ENCODE results near the gene GHRL. TPM values are rescaled to one million over a fixed set of nuclear protein-coding genes. Genes with fewer than 3 reads are reported as not detected.
A peak's percentile ranks its signal among the peaks of the same experiment; 100 is the strongest.

The GHRL gene
- total and polyA plus RNA-seq, 12 donors: 0.12 to 1.0 (median 0.81) TPM; not detected in 3

DNA sequence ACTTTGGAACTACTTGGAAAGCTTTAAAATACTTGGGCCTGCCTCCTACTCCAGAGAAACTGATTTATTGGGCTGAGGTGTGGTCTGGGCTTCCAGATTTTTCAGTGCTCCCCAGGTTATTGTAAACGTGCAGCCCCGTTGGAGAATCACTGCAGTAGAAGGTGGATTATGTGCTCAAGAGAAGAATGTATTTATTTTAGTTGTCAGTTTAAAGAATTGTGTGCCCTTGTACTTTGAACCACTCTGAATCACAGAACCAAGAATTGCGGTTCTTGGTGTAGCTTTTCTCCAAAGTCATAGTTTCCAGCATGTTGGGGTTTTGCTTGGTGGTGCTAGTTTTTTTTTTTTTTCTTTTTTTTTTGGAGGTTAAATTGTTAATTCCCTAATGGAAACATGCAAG is 42.9 kb downstream of the GHRL start:
- DNase-seq: no peak
- Histone ChIP-seq H3K4me1 (peaks cover 9 to 43% (median 38%) of the 10 kb centered on the region in 9 donors), H3K27me3 (no peaks in the 10 kb centered on the region), H3K4me3 (peak overlapping the region in 9 of 10 donors; percentile 64 to 92 (median 73)), H3K9me3 (peaks cover 0 to 19% (median 7%) of the 10 kb centered on the region in 11 donors), H3K27ac (peak overlapping the region in 5 of 10 donors; percentile 81 to 94 (median 92)), H3K36me3 (peaks cover 0 to 41% (median 4%) of the 10 kb centered on the region in 9 donors)
- ATAC-seq: no peak
- 36 to 39% methylated on average over 3 of the region's 3 CpGs for WGBS, 2 donors
- intact Hi-C loops (cut with DNase I): no loop called here
- TF ChIP-seq, protein P1, sequence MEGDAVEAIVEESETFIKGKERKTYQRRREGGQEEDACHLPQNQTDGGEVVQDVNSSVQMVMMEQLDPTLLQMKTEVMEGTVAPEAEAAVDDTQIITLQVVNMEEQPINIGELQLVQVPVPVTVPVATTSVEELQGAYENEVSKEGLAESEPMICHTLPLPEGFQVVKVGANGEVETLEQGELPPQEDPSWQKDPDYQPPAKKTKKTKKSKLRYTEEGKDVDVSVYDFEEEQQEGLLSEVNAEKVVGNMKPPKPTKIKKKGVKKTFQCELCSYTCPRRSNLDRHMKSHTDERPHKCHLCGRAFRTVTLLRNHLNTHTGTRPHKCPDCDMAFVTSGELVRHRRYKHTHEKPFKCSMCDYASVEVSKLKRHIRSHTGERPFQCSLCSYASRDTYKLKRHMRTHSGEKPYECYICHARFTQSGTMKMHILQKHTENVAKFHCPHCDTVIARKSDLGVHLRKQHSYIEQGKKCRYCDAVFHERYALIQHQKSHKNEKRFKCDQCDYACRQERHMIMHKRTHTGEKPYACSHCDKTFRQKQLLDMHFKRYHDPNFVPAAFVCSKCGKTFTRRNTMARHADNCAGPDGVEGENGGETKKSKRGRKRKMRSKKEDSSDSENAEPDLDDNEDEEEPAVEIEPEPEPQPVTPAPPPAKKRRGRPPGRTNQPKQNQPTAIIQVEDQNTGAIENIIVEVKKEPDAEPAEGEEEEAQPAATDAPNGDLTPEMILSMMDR (IDR thresholded peaks at IDR 0.05): no peak

DNA sequence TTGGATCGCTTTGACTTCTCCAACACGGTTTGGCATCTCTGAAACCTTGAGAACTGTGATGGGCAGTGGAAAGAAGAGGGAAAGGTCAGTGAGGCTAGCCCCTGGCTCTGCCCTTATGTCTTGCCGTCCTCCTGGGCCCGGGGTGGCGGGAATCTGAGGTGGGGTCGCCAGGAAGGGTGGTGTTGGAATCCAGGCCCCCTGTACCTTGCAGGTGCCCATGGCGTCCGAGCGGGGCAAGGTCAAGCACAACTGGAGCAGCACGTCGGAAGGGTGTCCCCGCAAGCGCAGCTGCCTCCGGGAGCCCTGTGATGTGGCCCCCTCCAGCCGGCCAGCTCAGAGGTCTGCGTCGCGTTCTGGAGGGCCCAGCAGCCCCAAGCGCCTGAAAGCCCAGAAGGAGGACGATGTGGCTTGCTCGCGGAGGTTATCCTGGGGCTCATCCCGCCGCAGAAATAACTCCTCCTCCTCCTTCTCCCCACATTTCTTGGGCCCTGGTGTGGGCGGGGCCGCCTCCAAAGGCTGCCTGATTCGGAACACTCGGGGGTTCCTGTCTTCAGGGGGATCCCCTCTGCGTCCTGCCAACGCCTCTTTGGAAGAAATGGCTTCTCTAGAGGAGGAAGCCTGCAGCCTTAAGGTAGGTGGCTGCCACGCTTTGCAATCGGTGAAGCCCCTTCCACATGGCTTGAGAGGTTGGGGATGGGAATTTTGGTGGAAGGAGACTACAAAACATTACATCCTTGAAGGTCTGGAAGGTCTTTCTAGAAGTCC is 43.6 kb downstream of the GHRL start:
- Histone ChIP-seq H3K4me3 (peak overlapping the region; percentile 64 to 92 (median 72)), H3K9me3 (peaks cover 0 to 26% (median 10%) of the 10 kb centered on the region in 11 donors), H3K27me3 (no peaks in the 10 kb centered on the region), H3K27ac (peak overlapping the region in 9 of 10 donors; percentile 71 to 97 (median 92)), H3K4me1 (peaks cover 9 to 42% (median 36%) of the 10 kb centered on the region in 9 donors), H3K36me3 (peaks cover 0 to 45% (median 4%) of the 10 kb centered on the region in 9 donors)
- intact Hi-C loops (cut with DNase I): no loop called here
- peak in 1 of 2 donors; percentile 29 for DNase-seq
- peak in 6 of 8 donors; percentile 10 to 32 (median 14) for ATAC-seq
- TF ChIP-seq, protein P1 (IDR thresholded peaks at IDR 0.05): no peak
- WGBS, 2 donors: 2% methylated on average over 32 of the region's 32 CpGs

- ATAC-seq (peak; percentile 98 to 99 (median 99)), DNase-seq (peak; percentile 97)
- intact Hi-C loops (cut with DNase I): no loop called here
- H3K36me3 ChIP-seq: peaks cover 0 to 46% (median 4%) of the 10 kb centered on the region in 9 donors
- no peaks in the 10 kb centered on the region for H3K27me3 ChIP-seq
- peak within 1 kb of the TSS; percentile 57 to 97 (median 91) for H3K27ac ChIP-seq
- 0% methylated on average over 79 to 80 of the region's 80 CpGs for WGBS, 2 donors
- H3K4me3 ChIP-seq: peak within 1 kb of the TSS; percentile 64 to 92 (median 72)
- H3K9me3 ChIP-seq: peaks cover 0 to 31% (median 10%) of the 10 kb centered on the region in 11 donors
- TF ChIP-seq, protein P1 (IDR thresholded peaks at IDR 0.05): peak in 2 of 9 donors; percentile 21 to 35
- peaks cover 9 to 41% (median 31%) of the 10 kb centered on the region in 9 donors for H3K4me1 ChIP-seq
Observed at GRCh38 chr3:10248184-10248983, 44.4 kb downstream of the GHRL start, which contains the start of gene TATDN2. TATDN2 (plus strand) TSS chr3:10248459; CDS start chr3:10249201, 742 bp downstream.

DNA sequence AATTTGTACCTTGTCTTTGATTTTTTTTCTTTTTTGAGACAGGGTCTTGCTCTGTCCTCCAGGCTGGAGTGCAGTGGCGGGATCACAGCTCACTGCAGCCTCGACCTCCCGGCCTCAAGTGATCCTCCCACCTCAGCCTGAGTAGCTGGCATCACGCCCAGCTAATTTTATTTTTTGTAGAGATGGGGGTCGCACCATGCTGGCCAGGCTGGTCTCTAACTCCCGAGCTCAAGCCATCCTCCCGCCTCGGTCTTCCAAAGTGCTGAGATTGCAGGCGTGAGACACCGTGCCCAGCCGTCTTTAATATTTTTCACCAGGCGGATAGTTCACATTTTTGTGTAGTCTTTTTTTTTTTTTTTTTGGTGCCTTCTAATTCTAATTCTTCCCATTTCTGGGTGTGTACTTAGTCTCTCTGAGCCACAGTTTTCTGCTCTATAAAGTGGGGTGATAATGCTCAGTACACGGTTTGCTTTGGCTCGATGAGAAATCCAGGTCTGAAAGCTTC is 45.0 kb downstream of the GHRL start:
- H3K9me3 ChIP-seq: peaks cover 0 to 31% (median 10%) of the 10 kb centered on the region in 11 donors
- intact Hi-C loops (cut with DNase I): no loop called here
- peaks cover 9 to 48% (median 31%) of the 10 kb centered on the region in 9 donors for H3K4me1 ChIP-seq
- peak overlapping the region in 9 of 10 donors; percentile 71 to 97 (median 92) for H3K27ac ChIP-seq
- WGBS, 2 donors: 30 to 36% methylated on average over 14 of the region's 14 CpGs
- no peaks in the 10 kb centered on the region for H3K27me3 ChIP-seq
- H3K36me3 ChIP-seq: peaks cover 0 to 46% (median 0%) of the 10 kb centered on the region in 9 donors
- ATAC-seq (peak in 3 of 8 donors; percentile 3 to 9 (median 9)), DNase-seq (no peak)
- TF ChIP-seq, protein P1 (IDR thresholded peaks at IDR 0.05): no peak
- peak overlapping the region; percentile 64 to 92 (median 72) for H3K4me3 ChIP-seq

All from heart right ventricle (tissue), 16 donors.